ENCODE measurements around the gene ATR. TPM values are rescaled to one million over a fixed set of nuclear protein-coding genes. Genes with fewer than 3 reads are reported as not detected.

Gene ATR
- total RNA-seq, 1 donor from 2014 or later = 19.7 TPM

DNA sequence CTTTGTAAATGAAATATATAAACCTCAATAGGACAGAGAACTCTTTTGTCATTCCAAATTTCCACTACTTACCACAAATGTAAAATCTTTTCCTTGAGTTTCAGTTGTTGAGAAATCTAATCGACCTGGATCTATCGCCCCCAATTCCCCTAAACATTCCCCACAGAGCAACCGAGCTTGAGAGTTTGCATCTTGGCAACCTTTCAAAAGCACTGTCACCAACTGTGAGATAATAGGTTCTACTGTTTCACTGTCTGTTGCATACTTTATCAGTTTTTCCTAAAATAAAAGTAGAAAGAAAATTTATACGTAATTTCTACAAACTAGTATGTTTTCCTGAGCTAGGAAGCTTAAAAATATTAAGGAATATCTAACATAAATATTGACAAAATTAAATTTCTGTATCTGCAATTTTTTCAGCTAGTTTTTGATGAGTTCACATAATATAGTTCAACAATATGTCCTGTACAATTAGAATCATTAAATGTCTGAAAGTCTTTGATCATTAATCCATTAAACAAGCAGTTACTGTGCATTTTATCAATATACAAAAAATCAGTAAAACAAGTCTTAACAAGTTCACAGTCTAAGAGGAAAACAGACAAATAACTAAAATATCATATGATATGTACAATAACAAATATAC lies 54.5 kb downstream of the ATR start:
- peaks cover 4% of the 10 kb centered on the region for H3K9me3 ChIP-seq
- H3K4me3 ChIP-seq = no peak overlapping the region
- intact Hi-C loops (cut with DNase I) = no loop called here
- DNase-seq (no peak), ATAC-seq (no peak)
- no peaks in the 10 kb centered on the region for H3K27me3 ChIP-seq (ENCODE audit: low read depth)
- TF ChIP-seq, protein P1, sequence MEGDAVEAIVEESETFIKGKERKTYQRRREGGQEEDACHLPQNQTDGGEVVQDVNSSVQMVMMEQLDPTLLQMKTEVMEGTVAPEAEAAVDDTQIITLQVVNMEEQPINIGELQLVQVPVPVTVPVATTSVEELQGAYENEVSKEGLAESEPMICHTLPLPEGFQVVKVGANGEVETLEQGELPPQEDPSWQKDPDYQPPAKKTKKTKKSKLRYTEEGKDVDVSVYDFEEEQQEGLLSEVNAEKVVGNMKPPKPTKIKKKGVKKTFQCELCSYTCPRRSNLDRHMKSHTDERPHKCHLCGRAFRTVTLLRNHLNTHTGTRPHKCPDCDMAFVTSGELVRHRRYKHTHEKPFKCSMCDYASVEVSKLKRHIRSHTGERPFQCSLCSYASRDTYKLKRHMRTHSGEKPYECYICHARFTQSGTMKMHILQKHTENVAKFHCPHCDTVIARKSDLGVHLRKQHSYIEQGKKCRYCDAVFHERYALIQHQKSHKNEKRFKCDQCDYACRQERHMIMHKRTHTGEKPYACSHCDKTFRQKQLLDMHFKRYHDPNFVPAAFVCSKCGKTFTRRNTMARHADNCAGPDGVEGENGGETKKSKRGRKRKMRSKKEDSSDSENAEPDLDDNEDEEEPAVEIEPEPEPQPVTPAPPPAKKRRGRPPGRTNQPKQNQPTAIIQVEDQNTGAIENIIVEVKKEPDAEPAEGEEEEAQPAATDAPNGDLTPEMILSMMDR (IDR thresholded peaks at IDR 0.05) = no peak
- no peak overlapping the region for H3K27ac ChIP-seq
- H3K36me3 ChIP-seq = peaks cover 42% of the 10 kb centered on the region
- H3K4me1 ChIP-seq = no peaks in the 10 kb centered on the region

DNA sequence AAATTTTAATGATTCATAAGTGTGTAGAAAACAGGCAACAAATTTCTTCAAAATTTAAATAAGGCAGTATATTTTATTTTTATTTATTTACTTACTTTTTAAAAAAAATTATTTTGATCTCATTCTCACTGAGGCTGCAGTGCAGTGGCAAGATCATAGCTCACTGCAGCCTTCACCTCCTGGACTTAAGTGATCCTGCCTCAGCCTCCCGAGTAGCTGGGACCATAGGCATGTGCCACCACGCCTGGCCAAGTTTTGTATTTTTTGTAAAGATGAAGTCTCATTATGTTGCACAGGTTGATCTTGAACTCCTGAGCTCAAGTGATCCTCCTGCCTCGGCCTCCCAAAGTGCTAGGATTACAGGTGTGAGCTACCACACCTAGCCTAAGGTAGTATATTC lies 69.5 kb downstream of the ATR start:
- H3K9me3 ChIP-seq = no peaks in the 10 kb centered on the region
- TF ChIP-seq, protein P1 (IDR thresholded peaks at IDR 0.05) = no peak
- ATAC-seq = no peak

DNA sequence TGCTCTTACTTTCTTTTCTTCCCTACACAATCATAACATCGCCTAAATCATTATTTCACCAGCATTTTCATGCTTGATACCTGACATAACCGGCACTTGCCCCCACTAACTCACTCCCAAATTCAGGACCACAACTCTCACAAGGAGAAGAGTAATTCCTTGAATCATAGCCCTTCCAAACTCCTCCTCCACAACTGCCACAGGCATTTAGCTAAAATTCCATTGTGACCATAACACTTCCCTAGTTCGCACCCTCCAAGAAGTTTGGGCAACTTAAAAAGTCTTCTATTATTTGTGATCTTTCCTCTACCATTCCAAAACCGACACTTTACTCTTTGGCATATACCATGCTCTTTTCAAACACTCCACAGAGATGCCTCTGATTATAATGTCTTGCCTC lies 71.3 kb downstream of the ATR start:
- Histone ChIP-seq H3K9me3 (no peaks in the 10 kb centered on the region), H3K4me1 (no peaks in the 10 kb centered on the region), H3K27ac (no peak overlapping the region), H3K36me3 (peaks cover 77% of the 10 kb centered on the region), H3K27me3 (ENCODE audit: low read depth) (no peaks in the 10 kb centered on the region), H3K4me3 (no peak overlapping the region)
- ATAC-seq = no peak
- DNase-seq = no peak
- TF ChIP-seq, protein P1 (IDR thresholded peaks at IDR 0.05) = no peak
- intact Hi-C loops (cut with DNase I) = no loop called here

More for the DNA sequence above, 69.5 kb downstream of the ATR start:
- Histone ChIP-seq H3K27me3 (ENCODE audit: low read depth) (no peaks in the 10 kb centered on the region), H3K4me3 (no peak overlapping the region), H3K27ac (no peak overlapping the region), H3K4me1 (no peaks in the 10 kb centered on the region), H3K36me3 (peaks cover 87% of the 10 kb centered on the region)
- no peak for DNase-seq
- intact Hi-C loops (cut with DNase I) = no loop called here

DNA sequence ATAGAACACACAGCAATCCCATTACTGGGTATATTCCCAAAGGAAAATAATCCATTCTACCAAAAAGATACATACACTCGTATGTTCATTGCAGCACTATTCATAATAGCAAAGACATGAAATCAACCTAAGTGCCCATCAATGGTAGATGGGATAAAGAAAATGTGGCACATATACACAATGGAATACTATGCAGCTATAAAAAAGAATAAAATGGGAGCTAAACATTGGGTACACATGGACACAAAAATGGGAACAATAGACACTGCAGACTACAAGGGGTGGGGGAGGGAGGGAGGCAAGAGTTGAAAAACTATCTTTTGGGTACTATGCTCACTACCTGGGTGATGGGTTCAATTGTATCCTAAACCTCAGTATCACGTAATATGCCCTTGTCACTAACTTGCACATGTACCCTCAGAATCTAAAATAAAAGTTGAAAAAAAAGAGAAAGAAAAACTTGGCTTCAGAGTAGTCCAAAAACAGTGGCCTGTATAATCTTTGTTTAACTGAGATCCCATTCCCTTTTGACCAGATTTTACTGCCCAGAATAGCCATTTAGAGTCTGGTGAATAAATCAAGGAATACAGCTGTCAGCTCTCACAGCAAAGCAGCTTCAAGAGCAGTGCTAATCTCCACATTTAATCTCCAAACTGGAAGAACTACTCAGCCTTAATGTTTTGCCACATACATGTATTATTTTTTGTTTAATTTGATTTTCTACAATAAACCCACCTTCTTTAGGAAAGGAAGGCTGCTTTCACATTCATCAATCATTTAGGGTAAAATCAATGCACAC lies 76.1 kb downstream of the ATR start:
- ATAC-seq (no peak), DNase-seq (no peak)
- Histone ChIP-seq H3K4me1 (no peaks in the 10 kb centered on the region), H3K27me3 (ENCODE audit: low read depth) (no peaks in the 10 kb centered on the region), H3K4me3 (no peak overlapping the region), H3K9me3 (no peaks in the 10 kb centered on the region), H3K36me3 (peaks cover 63% of the 10 kb centered on the region), H3K27ac (no peak overlapping the region)
- TF ChIP-seq, protein P1 (IDR thresholded peaks at IDR 0.05) = no peak
- intact Hi-C loops (cut with DNase I) = no loop called here

DNA sequence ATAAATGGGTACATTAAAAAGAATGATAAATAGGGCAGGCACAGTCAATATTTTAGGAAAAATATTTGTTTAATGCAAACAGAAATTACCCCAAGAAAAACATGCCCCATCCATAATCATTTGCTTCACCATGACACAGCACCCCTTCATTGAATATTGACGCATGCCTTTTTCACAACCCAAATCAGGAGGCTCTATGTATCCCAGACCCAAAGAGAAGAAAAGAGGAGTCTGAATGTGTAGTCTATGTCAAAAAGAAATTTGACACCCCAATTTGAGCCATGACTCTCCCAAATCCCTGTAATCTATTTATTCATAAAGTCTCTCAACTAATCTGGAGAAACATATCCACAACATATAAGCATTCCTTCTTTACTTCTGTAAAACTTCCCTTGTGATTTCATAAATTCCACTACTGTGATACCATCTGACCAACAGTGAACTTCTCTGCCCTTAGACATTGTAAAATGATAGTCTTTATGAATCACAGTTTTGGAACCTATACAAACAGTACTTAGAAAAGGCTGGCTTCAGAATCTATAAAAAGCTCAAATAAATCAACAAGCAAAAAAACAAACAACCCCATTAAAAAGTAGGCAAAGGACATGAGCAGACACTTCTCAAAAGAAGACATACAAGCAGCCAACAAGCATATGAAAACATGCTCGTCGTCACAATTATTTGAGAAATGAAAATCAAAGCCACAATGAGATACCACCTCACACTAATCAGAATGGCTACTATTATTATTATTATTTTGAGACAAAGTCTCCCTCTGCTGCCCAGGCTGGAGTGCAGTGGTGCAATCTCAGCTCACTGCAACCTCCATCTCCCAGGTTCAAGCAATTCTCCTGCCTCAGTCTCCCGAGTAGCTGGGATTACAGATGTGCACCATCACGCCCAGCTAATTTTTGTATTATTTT lies 77.3 kb downstream of the ATR start:
- Histone ChIP-seq H3K4me1 (no peaks in the 10 kb centered on the region), H3K27me3 (ENCODE audit: low read depth) (no peaks in the 10 kb centered on the region), H3K27ac (no peak overlapping the region), H3K36me3 (peaks cover 59% of the 10 kb centered on the region), H3K9me3 (no peaks in the 10 kb centered on the region), H3K4me3 (no peak overlapping the region)
- DNase-seq (no peak), ATAC-seq (no peak)
- TF ChIP-seq, protein P1 (IDR thresholded peaks at IDR 0.05) = no peak
- intact Hi-C loops (cut with DNase I) = no loop called here

Data from lower lobe of right lung (tissue), 2 donors.